IMR-90 (cell line): ENCODE results near the gene TSPAN17.

Experiments used
- POLR2A ChIP-seq: IDR thresholded peaks from 2 replicates; pipeline ENCODE4 v1.6.1; 2012; ENCODE audit warnings: mild to moderate bottlenecking, low read depth, low read length
- RAD21 ChIP-seq: IDR thresholded peaks from 2 replicates; pipeline ENCODE4 v1.6.1; 2012; ENCODE audit warnings: low read length, improper control_type of control experiment
- RCOR1 ChIP-seq: IDR thresholded peaks from 2 replicates; pipeline ENCODE4 v1.6.1; 2012; ENCODE audit warnings: mild to moderate bottlenecking, low read length, improper control_type of control experiment; ENCODE audit not compliant: insufficient replicate concordance
- RFX5 ChIP-seq: IDR thresholded peaks from 2 replicates; pipeline ENCODE4 v1.8.0; 2012; ENCODE audit warnings: low read depth, mild to moderate bottlenecking, low read length, moderate library complexity
- SMC3 ChIP-seq: fragments of 150-350 bp; IDR thresholded peaks from 2 replicates; pipeline ENCODE4 v1.6.1; 2016; ENCODE audit warnings: low read depth, mild to moderate bottlenecking, antibody characterized with exemption, low read length, moderate library complexity
- TF ChIP-seq, protein P1 (sequence below): conservative IDR thresholded peaks from 2 replicates; pipeline ENCODE4 v1.5.1; 2012; ENCODE audit warnings: mild to moderate bottlenecking, low read depth, low read length, improper control_type of control experiment
- TF ChIP-seq, protein P2 (sequence below): fragments of 150-350 bp; IDR thresholded peaks from 2 replicates; pipeline ENCODE4 v1.6.1; 2017; ENCODE audit warnings: mild to moderate bottlenecking, antibody characterized with exemption, low read length, low read depth

DNA sequence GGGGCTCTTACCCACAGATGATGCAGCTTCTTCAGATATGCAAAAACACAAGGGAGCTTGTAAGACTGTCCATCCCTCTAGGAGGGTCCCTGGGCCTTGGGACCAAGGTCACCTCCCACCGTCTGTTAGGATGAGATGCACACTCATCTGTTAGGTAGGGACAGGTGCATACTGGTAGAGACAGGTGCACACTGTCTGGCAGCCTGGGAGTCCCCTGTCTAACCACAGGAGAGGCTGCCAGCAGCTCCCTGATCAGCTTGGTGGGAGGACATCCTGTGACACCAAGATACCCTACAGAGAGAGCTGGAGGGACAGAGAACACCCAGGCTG, 13.2 kb downstream of the TSPAN17 start:
- TF ChIP-seq, protein P1, sequence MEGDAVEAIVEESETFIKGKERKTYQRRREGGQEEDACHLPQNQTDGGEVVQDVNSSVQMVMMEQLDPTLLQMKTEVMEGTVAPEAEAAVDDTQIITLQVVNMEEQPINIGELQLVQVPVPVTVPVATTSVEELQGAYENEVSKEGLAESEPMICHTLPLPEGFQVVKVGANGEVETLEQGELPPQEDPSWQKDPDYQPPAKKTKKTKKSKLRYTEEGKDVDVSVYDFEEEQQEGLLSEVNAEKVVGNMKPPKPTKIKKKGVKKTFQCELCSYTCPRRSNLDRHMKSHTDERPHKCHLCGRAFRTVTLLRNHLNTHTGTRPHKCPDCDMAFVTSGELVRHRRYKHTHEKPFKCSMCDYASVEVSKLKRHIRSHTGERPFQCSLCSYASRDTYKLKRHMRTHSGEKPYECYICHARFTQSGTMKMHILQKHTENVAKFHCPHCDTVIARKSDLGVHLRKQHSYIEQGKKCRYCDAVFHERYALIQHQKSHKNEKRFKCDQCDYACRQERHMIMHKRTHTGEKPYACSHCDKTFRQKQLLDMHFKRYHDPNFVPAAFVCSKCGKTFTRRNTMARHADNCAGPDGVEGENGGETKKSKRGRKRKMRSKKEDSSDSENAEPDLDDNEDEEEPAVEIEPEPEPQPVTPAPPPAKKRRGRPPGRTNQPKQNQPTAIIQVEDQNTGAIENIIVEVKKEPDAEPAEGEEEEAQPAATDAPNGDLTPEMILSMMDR = no peak
- TF ChIP-seq RFX5 = no peak
- TF ChIP-seq, protein P2, sequence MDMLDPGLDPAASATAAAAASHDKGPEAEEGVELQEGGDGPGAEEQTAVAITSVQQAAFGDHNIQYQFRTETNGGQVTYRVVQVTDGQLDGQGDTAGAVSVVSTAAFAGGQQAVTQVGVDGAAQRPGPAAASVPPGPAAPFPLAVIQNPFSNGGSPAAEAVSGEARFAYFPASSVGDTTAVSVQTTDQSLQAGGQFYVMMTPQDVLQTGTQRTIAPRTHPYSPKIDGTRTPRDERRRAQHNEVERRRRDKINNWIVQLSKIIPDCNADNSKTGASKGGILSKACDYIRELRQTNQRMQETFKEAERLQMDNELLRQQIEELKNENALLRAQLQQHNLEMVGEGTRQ = no peak
- TF ChIP-seq POLR2A = no peak
- TF ChIP-seq SMC3 = no peak
- no peak for TF ChIP-seq RCOR1
- no peak for TF ChIP-seq RAD21
